ENCODE measurements around the gene KLHL5.
"Not testable (repeated sequence)": the region's sequence is repeated elsewhere in the genome, so short reads cannot be mapped to it uniquely, and the experiment has no call there.

KLHL5 gene

DNA sequence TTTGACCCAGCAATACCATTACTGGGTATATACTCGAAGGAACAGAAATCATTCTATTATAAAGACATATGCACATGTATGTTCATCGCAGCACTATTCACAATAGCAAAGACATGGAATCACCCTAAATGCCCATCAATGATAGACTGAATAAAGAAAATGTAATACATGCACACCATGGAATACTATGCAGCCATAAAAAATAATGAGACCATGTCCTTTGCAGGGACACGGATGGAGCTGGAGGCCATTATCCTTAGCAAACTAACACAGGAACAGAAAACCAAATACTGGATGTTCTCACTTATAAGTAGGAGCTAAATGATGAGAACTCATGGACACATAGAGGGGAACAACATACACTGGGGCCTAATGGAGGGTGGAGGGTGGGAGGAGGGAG lies 76.2 kb downstream of the KLHL5 start:
- CTCF ChIA-PET: interaction anchor here (2.2 kb wide), 1 partner anchor 236 kb away, joined by 13 read pairs; no protein-coding TSS in a partner anchor
- H3K27me3 Mint-ChIP-seq, H3K4me3 Mint-ChIP-seq, H3K36me3 Mint-ChIP-seq, H3K27ac Mint-ChIP-seq, DNase-seq, H3K9me3 Mint-ChIP-seq: not testable (repeated sequence)
- peaks cover 16% of the 10 kb centered on the region for H3K4me1 Mint-ChIP-seq

DNA sequence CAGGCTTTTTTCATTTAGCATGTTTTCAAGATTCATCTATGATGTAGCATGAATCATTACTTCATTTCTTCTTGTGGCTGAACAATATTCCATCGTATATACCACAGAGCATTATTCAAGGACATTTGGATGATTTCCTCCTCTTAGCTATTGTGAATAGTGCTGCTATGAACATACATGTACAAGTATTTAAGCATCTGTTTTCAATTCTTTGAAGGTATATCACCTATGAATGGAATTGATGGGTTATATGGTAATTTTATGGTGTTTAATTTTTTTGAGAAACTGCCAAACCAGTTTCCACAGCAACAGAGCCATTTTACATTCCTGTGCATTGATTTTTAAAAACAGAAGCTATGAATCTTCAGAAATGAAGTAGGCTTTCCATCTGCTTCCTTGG lies 84.2 kb downstream of the KLHL5 start:
- peaks cover 5% of the 10 kb centered on the region for H3K4me1 Mint-ChIP-seq
- H3K36me3 Mint-ChIP-seq: no peaks in the 10 kb centered on the region
- no peaks in the 10 kb centered on the region for H3K27me3 Mint-ChIP-seq
- no peak for DNase-seq
- H3K27ac Mint-ChIP-seq: no peak overlapping the region
- no peak overlapping the region for H3K4me3 Mint-ChIP-seq
- CTCF ChIA-PET: interaction anchor here (1.0 kb wide), 1 partner anchor 243 kb away, joined by 3 read pairs; no protein-coding TSS in a partner anchor
- H3K9me3 Mint-ChIP-seq: no peaks in the 10 kb centered on the region

DNA sequence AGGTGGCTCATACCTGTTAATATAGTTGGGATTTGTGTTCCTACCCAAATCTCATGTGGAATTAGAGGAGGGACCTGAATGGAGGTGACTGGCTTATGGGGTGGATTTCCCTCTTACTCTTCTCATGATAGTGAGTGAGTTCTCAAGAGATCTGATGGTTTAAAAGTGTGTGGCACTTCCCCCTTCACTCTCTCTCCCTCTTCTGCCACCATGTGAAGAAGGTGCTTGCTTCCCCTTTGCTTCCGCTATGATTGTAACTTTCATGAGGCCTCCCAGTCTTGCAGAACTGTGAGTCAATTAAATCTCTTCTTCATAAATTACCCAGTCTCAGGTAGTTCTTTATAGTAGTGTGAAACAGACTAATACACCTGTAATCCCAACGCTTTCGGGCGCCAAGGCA lies 92.0 kb downstream of the KLHL5 start:
- H3K4me3 Mint-ChIP-seq: no peak overlapping the region
- H3K27me3 Mint-ChIP-seq: no peaks in the 10 kb centered on the region
- no peak for DNase-seq
- peaks cover 5% of the 10 kb centered on the region for H3K4me1 Mint-ChIP-seq
- CTCF ChIA-PET: no interaction called here
- H3K27ac Mint-ChIP-seq: no peak overlapping the region
- no peaks in the 10 kb centered on the region for H3K9me3 Mint-ChIP-seq
- no peaks in the 10 kb centered on the region for H3K36me3 Mint-ChIP-seq

DNA sequence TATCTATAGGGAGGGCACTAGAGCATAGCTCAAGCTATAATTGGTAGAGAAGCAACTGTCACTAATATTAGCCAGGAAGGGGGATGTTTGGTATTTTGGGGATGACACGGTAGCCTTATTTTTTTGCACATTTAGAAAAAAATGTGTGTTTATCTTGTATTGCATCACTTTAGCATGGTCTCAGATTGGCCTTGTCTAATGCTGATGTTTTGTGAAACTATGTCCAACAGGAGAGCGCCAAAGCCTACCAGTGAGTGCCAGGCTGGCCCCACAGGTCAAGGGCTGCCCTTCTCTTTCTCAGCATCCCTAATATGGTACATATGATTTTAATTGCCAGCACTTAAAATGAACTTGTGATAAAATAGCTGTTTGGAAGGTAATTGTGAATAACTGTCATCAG lies 95.5 kb downstream of the KLHL5 start:
- Mint-ChIP-seq H3K36me3 (no peaks in the 10 kb centered on the region), H3K27me3 (no peaks in the 10 kb centered on the region), H3K4me1 (no peaks in the 10 kb centered on the region), H3K9me3 (no peaks in the 10 kb centered on the region), H3K27ac (no peak overlapping the region), H3K4me3 (no peak overlapping the region)
- CTCF ChIA-PET: no interaction called here
- DNase-seq: no peak

DNA sequence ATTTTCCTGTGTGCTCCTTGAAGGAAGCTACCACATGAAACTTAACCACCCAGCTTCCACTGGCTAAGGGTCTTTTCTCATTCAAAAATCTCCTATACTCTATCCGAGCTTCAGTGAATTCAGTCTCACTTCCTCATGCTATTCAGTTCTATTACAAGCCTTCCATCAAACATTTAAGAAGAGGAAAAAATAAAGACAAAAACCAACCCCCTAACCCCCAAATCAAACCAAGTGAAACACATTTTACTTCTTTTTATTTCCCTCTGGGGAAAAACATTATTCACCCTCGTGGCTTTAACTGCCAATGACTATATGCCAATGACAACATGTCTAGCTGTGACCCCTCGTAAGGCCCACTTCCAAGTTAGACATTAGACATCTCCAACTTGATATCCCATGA lies 104.1 kb downstream of the KLHL5 start:
- Mint-ChIP-seq H3K36me3 (no peaks in the 10 kb centered on the region), H3K27ac (no peak overlapping the region), H3K4me1 (peaks cover 2% of the 10 kb centered on the region), H3K27me3 (peaks cover 21% of the 10 kb centered on the region), H3K9me3 (peaks cover 6% of the 10 kb centered on the region), H3K4me3 (no peak overlapping the region)
- DNase-seq: no peak
- CTCF ChIA-PET: interaction anchor here (0.8 to 1.2 kb wide), 2 partner anchors 16 to 24 kb away, joined by 3 to 4 read pairs; no protein-coding TSS in a partner anchor

DNA sequence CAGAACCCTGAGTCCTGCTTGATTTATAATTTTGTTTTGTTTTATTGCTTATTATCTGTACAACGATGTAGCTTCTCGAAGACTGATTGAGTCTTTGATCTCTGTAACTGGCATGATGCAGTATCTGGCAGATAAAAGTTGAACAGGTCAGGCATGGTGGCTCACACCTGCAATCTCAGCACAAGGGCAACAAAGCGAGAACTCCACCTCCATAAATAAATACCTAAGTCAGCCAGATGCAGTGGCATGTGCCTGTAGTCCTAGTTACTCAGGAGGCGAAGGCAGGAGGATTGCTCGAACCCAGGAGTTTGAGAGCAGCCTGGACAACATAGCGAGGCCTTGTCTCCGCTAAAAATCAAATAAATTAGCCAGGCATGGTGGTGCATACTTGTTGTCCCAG lies 104.6 kb downstream of the KLHL5 start:
- no peak for DNase-seq
- peaks cover 21% of the 10 kb centered on the region for H3K27me3 Mint-ChIP-seq
- H3K4me3 Mint-ChIP-seq: no peak overlapping the region
- H3K4me1 Mint-ChIP-seq: peaks cover 2% of the 10 kb centered on the region
- H3K9me3 Mint-ChIP-seq: peaks cover 6% of the 10 kb centered on the region
- H3K27ac Mint-ChIP-seq: no peak overlapping the region
- CTCF ChIA-PET: interaction anchor here (0.8 to 1.2 kb wide), 2 partner anchors 15 to 24 kb away, joined by 3 to 4 read pairs; no protein-coding TSS in a partner anchor
- no peaks in the 10 kb centered on the region for H3K36me3 Mint-ChIP-seq

DNA sequence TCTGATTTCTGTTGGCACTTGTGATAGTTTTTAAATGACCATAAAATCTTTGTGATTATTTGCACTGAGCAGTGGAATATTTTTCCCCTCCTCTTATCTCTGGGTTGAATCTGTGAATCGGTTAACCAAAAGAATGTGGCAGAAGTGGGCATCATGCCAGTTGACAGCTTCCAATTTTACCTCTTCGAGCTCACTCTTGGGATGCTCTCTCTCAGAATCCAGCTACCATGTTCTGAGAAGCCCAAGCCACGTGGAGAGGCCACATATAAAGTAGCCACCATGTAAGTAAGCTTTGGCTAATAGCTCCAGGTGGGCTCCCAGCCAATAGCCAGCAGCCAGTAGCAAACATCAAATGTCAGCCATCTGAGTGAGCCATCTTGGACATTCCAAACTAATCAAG lies 107.4 kb downstream of the KLHL5 start:
- Mint-ChIP-seq H3K36me3 (peaks cover 1% of the 10 kb centered on the region), H3K4me1 (peaks cover 2% of the 10 kb centered on the region), H3K27ac (no peak overlapping the region), H3K27me3 (peaks cover 20% of the 10 kb centered on the region), H3K4me3 (no peak overlapping the region), H3K9me3 (peaks cover 6% of the 10 kb centered on the region)
- no peak for DNase-seq
- CTCF ChIA-PET: no interaction called here

DNA sequence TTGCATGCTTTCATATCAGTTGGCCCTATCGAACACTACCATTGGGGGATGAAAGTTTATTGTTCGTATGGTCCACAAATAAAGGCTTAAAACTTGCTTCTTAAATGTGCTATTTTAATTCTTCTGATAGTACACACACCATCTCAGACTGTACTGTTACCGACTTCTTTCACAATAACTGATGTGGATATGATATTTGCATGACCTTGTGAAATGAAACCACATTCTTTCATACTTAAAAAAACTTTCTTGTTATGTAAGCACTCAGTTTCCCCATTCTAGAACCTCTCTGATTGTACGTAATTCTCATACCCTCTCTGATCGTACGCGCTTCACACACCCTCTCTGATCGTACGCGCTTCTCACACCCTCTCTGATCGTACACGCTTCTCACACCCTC lies 108.3 kb downstream of the KLHL5 start:
- no peak for DNase-seq
- no peak overlapping the region for H3K4me3 Mint-ChIP-seq
- no peak overlapping the region for H3K27ac Mint-ChIP-seq
- H3K4me1 Mint-ChIP-seq: peaks cover 2% of the 10 kb centered on the region
- peaks cover 6% of the 10 kb centered on the region for H3K9me3 Mint-ChIP-seq
- peaks cover 25% of the 10 kb centered on the region for H3K27me3 Mint-ChIP-seq
- peaks cover 1% of the 10 kb centered on the region for H3K36me3 Mint-ChIP-seq
- CTCF ChIA-PET: no interaction called here
